ENCODE data around the gene TTYH1. TPM values are rescaled to one million over a fixed set of nuclear protein-coding genes. Genes with fewer than 3 reads are reported as not detected.

Gene TTYH1
- polyA plus RNA-seq, 2 of the 4 experiments (the other 2 are of a cell fraction), result 0.15 to 0.31 TPM

DNA sequence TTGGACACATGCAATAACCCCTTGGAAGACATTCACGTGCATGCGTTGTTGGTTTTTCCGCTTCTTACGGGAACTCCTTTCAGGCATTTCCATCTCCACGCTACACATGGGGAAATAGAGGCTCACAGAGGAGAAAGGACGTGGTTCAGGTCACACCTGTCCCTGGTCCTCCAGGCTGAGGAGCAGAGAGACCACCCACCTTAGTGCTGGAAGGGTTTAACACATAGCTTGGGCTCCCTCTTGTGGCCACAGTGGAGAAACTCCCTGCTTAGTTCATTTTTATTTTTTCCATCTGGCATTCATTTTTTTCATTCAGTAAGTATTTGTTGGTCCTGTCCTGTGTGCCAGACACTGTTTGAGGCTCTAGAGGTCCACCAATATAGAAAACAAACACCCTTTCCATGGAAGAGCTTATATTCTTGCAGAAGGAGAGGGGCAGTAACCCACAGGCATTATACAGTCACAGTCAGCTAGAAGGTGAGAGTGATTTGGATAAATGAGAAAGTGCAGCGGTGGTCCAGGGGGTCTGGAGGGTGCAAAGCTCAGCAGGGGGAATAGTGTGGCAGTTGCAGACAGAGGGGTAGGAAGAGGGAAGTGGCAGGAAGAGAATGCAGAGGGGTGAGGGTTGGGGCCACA is 24.2 kb upstream of the TTYH1 start:
- peak; percentile 68 for FAIRE-seq
- ATAC-seq, result peak; percentile 49 to 69; a peak in 4 of 6 replicates
- 25% methylated on average over 7 of the region's 7 CpGs for WGBS (ENCODE audit: missing lambda C conversion rate)
- Histone ChIP-seq H3K9me3 (peaks cover 7% of the 10 kb centered on the region; the same call in 2 of the 3 replicates), H3K4me2 (no peak overlapping the region), H3K27ac (no peak overlapping the region), H3K4me1 (0 out of 3 replicates have a peak, but pooled peaks cover 5% of the 10 kb centered on the region), H3K4me3 (no peak overlapping the region)
- POLR2A ChIA-PET, result interaction anchor here (1.4 kb wide), 1 partner anchor 254 kb away, joined by 3 read pairs; the partner anchor contains the start of gene CNOT3
- peak in 1 of 2 experiments; percentile 80 for DNase-seq (ENCODE audit: low read depth in 1 of 2, low spot score in 1 of 2)
- no peak for TF ChIP-seq USF2 (IDR thresholded peaks at IDR 0.05)
- TF ChIP-seq, protein P1, sequence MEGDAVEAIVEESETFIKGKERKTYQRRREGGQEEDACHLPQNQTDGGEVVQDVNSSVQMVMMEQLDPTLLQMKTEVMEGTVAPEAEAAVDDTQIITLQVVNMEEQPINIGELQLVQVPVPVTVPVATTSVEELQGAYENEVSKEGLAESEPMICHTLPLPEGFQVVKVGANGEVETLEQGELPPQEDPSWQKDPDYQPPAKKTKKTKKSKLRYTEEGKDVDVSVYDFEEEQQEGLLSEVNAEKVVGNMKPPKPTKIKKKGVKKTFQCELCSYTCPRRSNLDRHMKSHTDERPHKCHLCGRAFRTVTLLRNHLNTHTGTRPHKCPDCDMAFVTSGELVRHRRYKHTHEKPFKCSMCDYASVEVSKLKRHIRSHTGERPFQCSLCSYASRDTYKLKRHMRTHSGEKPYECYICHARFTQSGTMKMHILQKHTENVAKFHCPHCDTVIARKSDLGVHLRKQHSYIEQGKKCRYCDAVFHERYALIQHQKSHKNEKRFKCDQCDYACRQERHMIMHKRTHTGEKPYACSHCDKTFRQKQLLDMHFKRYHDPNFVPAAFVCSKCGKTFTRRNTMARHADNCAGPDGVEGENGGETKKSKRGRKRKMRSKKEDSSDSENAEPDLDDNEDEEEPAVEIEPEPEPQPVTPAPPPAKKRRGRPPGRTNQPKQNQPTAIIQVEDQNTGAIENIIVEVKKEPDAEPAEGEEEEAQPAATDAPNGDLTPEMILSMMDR (IDR thresholded peaks at IDR 0.05), result peak; percentile 88
- TF ChIP-seq SMC3 (IDR thresholded peaks at IDR 0.05), result peak; percentile 58
- peak; percentile 80 to 83 for TF ChIP-seq RAD21 (conservative IDR thresholded peaks at IDR 0.05 in 1 of 2, IDR thresholded peaks at IDR 0.05 in 1 of 2)
- no peak for TF ChIP-seq JUNB (IDR thresholded peaks at IDR 0.05)
- CTCF ChIA-PET, result interaction anchor here (0.6 to 4.3 kb wide), 66 partner anchors 9 to 1242 kb away, joined by 3 to 70 read pairs (median 5); partner anchors contain the start of genes LAIR1, LILRA5, MBOAT7 and TTYH1

GRCh38 chr19:54391589-54392061 is 23.6 kb upstream of the TTYH1 start:
- 4% methylated on average over 4 of the region's 4 CpGs for WGBS (ENCODE audit: missing lambda C conversion rate)
- peaks cover 7% of the 10 kb centered on the region; the same call in 2 of the 3 replicates for H3K9me3 ChIP-seq
- peak; percentile 89 for ATAC-seq
- no peak overlapping the region for H3K27ac ChIP-seq
- ChIA-PET CTCF (interaction anchor here (0.6 to 4.3 kb wide), 56 partner anchors 9 to 1241 kb away, joined by 3 to 70 read pairs (median 6); partner anchors contain the start of genes LILRA5, MBOAT7 and TTYH1), POLR2A (interaction anchor here (1.4 kb wide), 1 partner anchor 254 kb away, joined by 3 read pairs; the partner anchor contains the start of gene CNOT3)
- no peak for TF ChIP-seq CHD2 (IDR thresholded peaks at IDR 0.05; ENCODE audit: low read length, partially characterized antibody)
- no peak for TF ChIP-seq RARB (CRISPR knock-in tag; IDR thresholded peaks at IDR 0.05)
- no peak for TF ChIP-seq SMC3 (IDR thresholded peaks at IDR 0.05)
- peak in 1 of 2 experiments; percentile 25; a peak in 1 of 5 replicates for TF ChIP-seq RAD21 (conservative IDR thresholded peaks at IDR 0.05 in 1 of 2, IDR thresholded peaks at IDR 0.05 in 1 of 2)
- no peak overlapping the region for H3K4me2 ChIP-seq
- H3K4me1 ChIP-seq, result 0 out of 3 replicates have a peak, but pooled peaks cover 5% of the 10 kb centered on the region
- peak in 1 of 2 experiments; percentile 41 for DNase-seq (ENCODE audit: low read depth in 1 of 2, low spot score in 1 of 2)
- H3K4me3 ChIP-seq, result no peak overlapping the region
- no peak for FAIRE-seq

DNA sequence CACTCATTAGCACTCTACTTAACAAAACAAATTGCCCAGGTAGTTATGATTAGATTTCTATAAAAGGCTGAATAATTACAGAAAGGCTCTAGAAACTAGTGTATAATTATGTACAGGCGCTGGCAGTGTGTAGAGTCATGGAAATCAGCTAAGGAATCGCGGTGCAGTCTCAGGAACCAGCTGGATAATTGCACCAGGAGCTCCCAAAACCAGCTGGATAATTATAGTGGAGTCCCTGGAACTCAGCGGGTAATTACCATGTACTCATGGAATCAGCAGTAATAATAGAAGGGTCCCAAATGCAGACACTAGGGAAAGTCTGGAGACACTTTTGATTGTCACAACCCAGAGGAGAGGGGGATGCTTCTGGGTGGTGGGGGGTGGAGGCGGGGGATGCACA is 23.2 kb upstream of the TTYH1 start:
- TF ChIP-seq, protein P2, sequence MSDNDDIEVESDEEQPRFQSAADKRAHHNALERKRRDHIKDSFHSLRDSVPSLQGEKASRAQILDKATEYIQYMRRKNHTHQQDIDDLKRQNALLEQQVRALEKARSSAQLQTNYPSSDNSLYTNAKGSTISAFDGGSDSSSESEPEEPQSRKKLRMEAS (IDR thresholded peaks at IDR 0.05), result no peak
- TF ChIP-seq ZNF302 (CRISPR knock-in tag; IDR thresholded peaks at IDR 0.05) (no peak), JUNB (IDR thresholded peaks at IDR 0.05) (no peak), CEBPB (IDR thresholded peaks at IDR 0.05) (no peak), FOXS1 (CRISPR knock-in tag; IDR thresholded peaks at IDR 0.05) (no peak), NPAS2 (CRISPR knock-in tag; IDR thresholded peaks at IDR 0.05; ENCODE audit: borderline replicate concordance) (no peak), ESRRA (IDR thresholded peaks at IDR 0.05; ENCODE audit: borderline replicate concordance, low read length) (no peak), POLR2AphosphoS2 (conservative IDR thresholded peaks at IDR 0.05; ENCODE audit: low read length) (no peak), USF2 (IDR thresholded peaks at IDR 0.05) (no peak), MAFK (IDR thresholded peaks at IDR 0.05; ENCODE audit: partially characterized antibody) (no peak), GATA3 (IDR thresholded peaks at IDR 0.05; ENCODE audit: borderline replicate concordance) (no peak), KDM5A (IDR thresholded peaks at IDR 0.05) (no peak)
- peaks cover 7% of the 10 kb centered on the region; the same call in 2 of the 3 replicates for H3K9me3 ChIP-seq
- H3K27ac ChIP-seq, result no peak overlapping the region
- ATAC-seq (peak; percentile 9 to 16; a peak in 3 of 6 replicates), DNase-seq (ENCODE audit: low read depth in 1 of 2, low spot score in 1 of 2) (no peak), FAIRE-seq (no peak)
- H3K4me1 ChIP-seq, result 0 out of 3 replicates have a peak, but pooled peaks cover 5% of the 10 kb centered on the region
- WGBS (ENCODE audit: missing lambda C conversion rate), result 10% methylated on average over 4 of the region's 5 CpGs
- CTCF ChIA-PET, result interaction anchor here (0.6 to 4.3 kb wide), 30 partner anchors 10 to 1241 kb away, joined by 3 to 70 read pairs (median 9); partner anchors contain the start of genes LILRA5 and MBOAT7
- H3K4me3 ChIP-seq, result no peak overlapping the region
- POLR2A ChIA-PET, result interaction anchor here (1.4 kb wide), 1 partner anchor 255 kb away, joined by 3 read pairs; the partner anchor contains the start of gene CNOT3
- H3K4me2 ChIP-seq, result no peak overlapping the region
